HG03457 (cell line): Measurements from ENCODE around the gene ARID1B.

Source experiments
- ATAC-seq: cut with Tn5 transposase; IDR thresholded peaks from one replicate; pipeline ENCODE4 v1.9.1; 2021; ENCODE audit warnings: moderate number of reproducible peaks; ENCODE audit not compliant: unreplicated experiment

Gene ARID1B

DNA sequence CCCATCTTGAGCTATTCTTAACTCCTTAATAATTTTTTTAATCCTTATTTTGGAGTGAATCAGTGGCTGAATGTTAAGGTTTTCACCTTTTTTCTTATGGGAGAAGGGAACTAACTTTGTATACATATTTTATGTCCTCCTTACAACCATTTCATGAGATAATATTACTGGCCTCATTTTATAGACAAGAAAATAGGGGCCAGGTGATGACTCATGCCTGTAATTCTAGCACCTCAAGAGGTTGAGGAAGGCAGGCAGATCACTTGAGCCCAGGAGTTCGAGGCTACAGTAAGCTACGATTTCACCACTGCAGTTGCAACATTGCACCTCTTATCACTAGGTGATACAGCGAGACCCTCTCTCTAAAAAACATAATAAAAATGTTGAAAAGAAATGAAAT lies 417.5 kb downstream of the ARID1B start:
- no peak for ATAC-seq

DNA sequence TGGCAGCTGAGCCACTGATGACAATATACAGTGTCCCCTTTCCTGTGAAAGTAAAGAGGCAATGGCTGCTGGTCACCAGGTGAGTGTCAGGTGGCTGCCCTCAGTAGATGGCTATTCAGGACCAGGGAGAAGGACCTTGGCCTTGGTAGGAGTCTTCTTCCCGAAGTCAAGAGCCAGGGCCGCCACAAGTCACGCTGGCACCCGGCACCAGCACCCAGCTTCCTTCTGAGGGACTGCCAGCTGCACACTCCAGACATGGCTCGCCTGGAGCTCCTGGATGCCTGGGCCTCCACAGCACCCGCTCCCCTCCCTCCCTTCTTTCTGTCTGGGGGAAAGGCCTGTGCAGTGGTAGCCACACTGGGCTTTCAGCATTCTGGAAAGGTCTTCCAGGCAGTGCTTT lies 419.2 kb downstream of the ARID1B start:
- ATAC-seq = no peak

DNA sequence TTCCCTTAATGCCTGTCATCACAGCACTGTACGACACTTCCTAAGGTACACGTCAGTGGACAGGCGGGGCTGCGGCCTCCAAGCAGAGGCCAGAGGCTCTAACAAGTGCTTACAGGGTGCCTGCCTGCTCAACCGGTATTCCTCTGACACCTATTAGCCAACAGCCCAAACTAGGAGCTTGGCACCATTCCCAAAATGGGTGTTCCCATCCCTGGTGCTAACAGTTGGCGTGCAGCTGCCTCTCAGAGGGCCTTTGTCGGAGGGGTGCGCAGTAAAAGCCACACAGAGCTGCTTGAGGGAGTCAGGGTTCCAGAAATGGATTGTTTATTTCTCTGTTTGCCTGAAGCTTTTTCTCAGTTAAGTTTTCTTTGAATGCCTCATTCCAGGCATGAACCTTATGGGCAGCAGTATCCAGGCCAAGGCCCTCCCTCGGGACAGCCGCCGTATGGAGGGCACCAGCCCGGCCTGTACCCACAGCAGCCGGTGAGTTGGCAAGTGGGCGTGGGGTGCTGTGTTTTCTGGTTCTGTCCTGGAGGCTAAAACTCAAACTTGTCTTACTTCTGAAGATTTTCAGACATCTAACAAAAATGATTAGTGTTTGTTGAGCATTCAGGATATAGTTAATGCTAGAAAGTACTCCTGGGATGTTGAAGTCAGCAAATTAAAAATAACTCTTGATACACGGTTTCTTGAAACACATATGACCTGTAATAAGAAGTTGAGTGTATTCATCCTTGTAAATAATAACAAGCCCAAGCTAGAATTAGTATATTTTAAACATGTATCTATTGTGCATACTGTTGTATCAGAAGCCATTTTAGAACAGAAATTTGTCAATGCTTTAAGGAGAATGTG lies 421.5 kb downstream of the ARID1B start:
- no peak for ATAC-seq

DNA sequence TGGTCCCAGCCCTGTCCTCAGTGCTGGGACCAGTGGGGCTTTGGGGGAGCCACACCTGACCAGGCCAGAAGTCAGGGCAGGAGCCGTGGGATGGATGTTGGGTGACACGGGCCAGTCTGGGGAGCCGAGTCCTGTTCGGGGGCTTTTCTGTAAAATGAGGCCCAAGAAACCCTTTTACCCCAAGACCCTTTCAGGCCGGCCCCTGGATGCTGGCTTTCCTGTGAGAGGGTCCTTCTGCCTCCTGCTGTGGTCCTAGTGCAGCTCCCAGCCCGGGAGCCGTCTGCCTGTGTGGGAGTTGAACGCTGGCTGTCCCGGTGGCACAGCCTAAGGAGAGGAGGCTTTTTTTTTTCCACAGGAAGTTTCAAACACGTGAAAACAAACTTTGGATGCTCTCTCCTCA lies 422.9 kb downstream of the ARID1B start:
- no peak for ATAC-seq

DNA sequence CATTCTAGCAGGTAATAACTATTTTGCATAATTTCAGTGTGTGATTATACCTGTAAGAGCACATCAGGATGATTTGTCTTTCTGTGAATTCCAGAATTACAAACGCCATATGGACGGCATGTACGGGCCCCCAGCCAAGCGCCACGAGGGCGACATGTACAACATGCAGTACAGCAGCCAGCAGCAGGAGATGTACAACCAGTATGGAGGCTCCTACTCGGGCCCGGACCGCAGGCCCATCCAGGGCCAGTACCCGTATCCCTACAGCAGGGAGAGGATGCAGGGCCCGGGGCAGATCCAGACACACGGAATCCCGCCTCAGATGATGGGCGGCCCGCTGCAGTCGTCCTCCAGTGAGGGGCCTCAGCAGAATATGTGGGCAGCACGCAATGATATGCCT lies 423.4 kb downstream of the ARID1B start:
- ATAC-seq = no peak

DNA sequence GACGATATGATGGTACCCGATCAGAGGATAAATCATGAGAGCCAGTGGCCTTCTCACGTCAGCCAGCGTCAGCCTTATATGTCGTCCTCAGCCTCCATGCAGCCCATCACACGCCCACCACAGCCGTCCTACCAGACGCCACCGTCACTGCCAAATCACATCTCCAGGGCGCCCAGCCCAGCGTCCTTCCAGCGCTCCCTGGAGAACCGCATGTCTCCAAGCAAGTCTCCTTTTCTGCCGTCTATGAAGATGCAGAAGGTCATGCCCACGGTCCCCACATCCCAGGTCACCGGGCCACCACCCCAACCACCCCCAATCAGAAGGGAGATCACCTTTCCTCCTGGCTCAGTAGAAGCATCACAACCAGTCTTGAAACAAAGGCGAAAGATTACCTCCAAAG lies 423.9 kb downstream of the ARID1B start:
- no peak for ATAC-seq

DNA sequence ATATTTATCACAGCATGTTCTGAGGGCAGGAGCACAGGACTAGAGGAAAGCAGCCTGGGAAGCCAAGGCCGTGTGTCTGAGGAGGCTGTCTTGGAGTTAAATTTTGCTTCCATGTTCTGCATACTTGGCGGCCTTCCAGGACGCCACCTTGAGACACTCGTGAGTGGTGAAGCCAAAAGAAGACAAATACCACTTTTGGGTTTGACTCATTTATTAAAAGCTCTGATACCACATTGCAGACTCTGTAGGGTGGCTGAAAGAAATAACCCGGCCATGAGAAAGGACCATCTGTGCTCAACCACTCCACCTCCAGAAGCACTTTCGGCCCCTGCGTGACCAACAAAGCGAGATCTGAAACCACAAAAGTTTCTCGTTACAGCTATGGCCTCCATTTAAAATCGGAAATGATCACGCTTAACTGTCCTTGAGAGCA lies 426.1 kb downstream of the ARID1B start:
- ATAC-seq = peak; percentile 90

DNA sequence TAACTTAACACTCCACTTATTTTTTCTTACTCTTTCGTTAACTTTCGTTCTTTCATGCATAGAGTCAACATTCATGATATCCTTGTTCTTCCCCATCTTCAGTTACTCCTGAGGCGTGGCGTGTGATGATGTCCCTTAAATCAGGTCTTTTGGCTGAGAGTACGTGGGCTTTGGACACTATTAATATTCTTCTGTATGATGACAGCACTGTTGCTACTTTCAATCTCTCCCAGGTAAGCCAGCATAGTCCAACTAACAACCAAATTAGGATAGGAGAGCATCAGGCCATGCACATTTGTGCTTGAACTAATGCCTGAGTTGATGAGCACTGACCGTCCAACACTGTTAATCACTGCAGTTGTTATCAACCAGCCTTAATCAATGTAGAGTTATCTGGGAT lies 426.6 kb downstream of the ARID1B start:
- peak; percentile 14 for ATAC-seq

DNA sequence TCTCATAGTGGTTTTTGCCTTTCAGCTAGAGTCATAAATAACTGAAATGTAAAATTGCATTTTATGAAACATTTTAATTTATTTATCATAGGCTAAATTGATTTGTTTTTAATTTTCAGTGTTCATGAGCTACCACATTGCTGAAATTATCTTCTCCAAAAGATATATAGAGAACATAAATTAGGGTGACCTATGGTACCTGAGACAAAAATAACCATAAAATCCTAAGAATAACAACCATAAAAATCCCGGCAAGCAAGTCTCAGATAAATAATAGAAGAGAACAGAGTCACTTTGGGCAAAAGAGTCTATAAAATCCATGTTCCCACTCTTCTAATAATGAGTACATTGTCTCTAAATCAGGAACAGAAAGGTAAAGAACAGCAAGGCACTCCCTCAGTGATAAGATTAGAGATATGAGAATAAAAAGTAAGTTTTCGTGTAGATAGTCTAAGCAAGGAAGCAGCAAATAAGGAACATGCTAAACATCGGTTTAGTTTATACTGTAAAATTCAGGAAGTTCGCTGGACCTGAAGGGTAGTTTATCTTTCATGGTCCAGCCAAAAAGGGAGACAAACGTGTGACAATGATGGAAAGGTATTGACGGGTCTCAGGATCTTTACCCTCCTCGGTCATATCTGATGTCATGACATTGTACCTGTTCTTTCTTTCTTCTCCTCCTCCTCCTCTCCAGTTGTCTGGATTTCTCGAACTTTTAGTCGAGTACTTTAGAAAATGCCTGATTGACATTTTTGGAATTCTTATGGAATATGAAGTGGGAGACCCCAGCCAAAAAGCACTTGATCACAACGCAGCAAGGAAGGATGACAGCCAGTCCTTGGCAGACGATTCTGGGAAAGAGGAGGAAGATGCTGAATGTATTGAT lies 428.5 kb downstream of the ARID1B start:
- no peak for ATAC-seq

DNA sequence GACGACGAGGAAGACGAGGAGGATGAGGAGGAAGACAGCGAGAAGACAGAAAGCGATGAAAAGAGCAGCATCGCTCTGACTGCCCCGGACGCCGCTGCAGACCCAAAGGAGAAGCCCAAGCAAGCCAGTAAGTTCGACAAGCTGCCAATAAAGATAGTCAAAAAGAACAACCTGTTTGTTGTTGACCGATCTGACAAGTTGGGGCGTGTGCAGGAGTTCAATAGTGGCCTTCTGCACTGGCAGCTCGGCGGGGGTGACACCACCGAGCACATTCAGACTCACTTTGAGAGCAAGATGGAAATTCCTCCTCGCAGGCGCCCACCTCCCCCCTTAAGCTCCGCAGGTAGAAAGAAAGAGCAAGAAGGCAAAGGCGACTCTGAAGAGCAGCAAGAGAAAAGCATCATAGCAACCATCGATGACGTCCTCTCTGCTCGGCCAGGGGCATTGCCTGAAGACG lies 429.2 kb downstream of the ARID1B start:
- no peak for ATAC-seq

DNA sequence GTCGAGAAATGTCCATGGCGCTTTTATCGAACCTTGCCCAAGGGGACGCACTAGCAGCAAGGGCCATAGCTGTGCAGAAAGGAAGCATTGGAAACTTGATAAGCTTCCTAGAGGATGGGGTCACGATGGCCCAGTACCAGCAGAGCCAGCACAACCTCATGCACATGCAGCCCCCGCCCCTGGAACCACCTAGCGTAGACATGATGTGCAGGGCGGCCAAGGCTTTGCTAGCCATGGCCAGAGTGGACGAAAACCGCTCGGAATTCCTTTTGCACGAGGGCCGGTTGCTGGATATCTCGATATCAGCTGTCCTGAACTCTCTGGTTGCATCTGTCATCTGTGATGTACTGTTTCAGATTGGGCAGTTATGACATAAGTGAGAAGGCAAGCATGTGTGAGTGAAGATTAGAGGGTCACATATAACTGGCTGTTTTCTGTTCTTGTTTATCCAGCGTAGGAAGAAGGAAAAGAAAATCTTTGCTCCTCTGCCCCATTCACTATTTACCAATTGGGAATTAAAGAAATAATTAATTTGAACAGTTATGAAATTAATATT lies 430.4 kb downstream of the ARID1B start:
- no peak for ATAC-seq

DNA sequence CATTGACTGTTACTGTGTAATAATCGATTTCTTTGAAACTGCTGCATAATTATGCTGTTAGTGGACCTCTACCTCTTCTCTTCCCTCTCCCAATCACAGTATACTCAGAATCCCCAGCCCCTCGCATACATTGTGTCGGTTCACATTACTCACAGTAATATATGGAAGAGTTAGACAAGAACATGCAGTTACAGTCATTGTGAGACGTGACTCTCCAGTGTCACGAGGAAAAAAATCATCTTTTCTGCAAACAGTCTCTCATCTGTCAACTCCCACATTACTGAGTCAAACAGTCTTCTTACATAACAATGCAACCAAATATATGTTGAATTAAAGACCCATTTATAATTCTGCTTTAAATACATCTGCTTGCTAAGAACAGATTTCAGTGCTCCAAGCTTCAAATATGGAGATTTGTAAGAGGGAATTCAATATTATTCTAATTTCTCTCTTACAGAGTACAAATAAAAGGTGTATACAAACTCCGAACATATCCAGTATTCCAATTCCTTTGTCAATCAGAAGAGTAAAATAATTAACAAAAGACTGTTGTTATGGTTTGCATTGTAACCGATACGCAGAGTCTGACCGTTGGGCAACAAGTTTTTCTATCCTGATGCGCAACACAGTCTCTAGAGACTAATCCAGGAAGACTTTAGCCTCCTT lies 432.8 kb downstream of the ARID1B start:
- no peak for ATAC-seq

DNA sequence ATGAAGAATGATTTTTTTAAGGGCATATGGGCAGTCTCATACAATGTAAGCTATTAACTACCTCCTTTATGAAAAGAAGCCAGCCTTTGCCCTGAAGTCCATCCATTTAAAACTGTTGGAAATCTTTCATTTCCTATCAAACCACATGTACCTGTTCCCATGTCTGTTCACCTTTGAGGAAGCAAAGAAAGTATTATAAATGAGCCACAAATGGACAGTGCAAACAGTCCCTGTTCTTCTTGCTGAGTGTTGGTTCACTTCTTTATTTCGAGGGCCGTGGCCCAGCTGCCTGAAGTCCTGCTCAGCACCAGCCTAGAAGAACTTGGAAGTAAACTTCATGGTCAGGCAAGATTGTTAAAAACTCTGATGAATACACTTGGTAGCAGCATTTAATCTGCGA lies 433.8 kb downstream of the ARID1B start:
- no peak for ATAC-seq

DNA sequence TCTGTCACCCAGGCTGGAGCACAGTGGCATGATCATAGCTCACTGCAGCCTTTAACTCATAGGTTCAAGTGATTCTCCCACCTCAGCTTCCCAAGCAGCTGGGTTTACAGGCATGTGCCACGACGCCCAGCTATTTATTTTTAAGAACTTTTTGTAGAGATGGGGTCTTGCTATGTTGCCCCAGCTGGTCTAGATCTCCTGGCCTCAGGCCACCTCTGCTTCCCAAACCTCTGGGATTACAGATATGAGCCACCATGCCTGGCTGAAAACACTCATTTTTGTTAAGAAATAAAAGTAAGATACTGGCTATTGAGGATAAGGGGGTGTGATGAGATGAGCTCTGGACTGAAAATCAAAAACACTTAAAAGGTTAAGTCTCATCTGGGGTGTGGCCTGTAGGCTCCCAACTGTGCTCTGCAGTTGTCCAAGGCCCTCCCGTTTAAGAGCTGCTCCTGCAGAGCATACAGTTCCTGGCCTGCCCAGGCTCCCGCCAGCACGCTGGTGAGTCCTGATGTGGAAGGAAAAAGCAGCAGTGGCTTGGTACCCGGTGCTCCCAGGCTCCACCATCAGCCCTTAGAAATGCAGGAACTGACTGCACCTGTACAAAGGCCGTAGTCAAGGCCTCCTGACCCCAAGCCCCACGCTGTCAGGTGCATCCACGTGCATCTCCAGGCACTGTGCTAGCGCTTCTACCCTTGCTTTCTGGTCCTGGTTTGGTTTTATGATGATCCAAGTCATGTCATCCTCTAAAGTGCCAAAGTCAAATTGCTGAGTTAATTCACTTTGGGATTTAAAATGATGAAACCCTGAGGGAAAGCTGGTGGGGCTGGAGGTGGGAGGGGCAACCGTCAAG lies 434.7 kb downstream of the ARID1B start:
- ATAC-seq = no peak

DNA sequence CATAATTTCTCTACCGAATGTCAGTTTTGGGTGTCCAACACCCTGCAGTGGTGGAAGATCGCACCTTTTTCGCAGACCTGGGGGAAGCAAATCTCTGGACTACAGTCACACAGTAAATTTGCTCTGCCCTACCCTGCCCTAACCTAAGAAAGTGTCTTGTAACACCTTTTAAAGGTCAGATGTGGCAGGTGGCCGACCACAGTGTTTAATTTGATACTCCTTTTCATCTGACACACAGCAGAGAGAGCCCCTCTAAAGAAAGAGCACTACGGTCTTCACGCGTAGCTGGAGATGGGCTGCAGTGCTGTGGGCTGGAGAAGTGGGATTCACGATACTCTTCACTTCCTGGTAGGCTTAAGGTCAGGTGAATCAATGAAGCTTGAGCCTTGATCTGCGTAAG lies 436.2 kb downstream of the ARID1B start:
- no peak for ATAC-seq

DNA sequence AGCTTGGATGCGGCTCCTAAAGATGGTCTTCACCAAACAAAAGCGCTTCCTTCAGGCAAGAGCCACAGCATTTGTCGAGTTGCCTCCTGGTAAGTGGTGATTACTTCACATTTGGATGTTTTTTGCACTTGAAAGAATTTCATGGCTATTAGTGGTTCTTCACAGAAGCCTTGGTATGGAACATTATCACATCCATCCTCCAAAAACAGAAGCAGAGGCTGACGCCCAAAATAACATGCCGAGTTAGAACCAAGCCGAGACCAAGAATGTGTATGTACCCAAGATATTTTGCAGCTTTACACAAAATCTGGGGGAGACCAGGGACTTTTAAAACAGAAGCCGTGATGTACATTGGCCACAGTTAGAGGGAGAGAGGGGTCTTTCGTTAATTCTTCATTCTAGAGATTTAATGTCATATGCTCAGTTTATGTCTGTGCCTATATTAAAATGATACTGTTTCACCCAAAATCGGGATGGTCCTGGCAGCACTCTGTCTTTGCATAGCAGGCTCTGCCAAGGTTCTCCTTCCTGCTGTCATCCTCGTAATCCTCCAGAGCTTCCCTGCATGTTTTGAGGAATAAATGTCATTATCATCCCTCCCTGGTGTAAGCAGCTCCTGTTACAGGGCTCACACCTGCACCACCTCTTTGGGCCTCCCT lies 436.9 kb downstream of the ARID1B start:
- ATAC-seq = no peak

DNA sequence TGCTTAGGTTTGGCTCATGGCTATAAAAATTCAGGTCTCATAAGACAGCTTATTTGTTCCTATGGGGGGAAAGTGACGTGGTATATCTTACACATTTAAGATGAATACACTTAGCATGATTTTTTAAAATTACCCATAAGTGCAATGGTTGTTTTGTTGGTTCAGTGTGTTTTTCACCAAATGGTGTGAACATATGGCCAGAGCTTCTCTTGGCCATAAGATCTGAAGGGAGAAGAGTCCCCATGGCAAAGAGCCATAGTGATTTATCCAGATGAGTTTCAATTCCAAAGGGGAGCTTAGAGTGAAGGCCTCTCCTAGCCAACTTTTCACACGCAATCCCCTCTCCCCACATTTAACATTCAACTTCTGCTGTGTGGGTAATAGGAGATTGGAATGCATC lies 438.5 kb downstream of the ARID1B start:
- no peak for ATAC-seq

DNA sequence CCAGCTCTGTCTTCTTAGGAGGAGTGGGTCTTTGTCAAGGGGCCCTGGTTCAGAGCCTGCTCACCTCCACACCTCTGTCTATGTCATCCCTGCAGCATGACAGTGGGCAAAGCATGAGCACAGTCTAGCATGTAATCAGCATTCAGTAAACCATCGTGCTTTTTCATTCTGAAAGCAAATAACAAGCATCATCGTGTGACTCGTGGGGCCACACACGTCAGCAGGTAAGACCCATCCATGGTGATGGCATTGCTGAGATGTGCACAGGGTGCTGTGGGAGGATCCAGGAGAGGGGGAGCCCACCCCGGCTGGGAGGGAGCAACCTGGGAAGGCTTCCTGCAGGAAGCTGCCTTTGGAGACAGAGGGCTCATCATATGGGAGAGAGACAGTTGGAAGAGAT lies 439.4 kb downstream of the ARID1B start:
- ATAC-seq = no peak

DNA sequence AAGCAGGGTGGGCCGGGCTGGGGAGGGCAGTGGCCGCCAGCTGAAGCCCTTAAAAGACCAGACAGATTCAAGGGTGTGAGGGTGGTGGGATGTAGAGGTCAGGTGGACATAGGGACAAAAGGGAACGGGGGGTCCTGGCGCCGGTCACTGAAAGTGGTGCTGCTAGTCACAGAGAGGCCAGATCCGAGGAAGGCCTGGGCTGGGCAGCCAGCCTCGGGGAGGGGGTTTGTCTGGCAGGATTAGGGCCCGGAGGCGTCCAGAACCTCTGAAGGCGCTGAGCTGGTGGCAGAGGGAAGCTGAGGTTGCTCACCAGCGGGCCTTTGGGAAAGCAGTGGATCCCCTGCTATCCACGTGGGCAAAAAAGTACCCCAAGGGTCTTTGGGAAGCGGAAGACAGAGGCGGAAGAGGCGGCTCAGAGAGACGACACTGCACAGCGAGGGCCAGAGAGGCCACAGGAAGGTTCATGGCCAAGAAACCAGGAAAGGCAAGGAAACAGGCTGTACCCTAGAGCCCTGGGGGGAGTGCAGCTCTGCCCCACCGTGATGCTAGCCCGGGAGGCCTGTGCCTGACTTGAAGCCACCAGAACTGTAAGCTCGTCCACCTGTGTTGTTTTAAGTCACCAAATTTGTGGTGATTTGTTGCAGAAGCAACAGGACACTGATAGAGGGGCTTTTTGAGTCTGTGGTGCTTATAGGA lies 440.2 kb downstream of the ARID1B start:
- no peak for ATAC-seq
